COLO668 (cell line): Measurements from ENCODE around the gene ZNF513.

Experiments used
- DNase-seq: peaks from one replicate; lab custom pipeline; 2025; ENCODE audit not compliant: unreplicated experiment; lab: John Stamatoyannopoulos, UW

Gene ZNF513

GRCh38 chr2:27390822-27391679, 10.5 kb upstream of the ZNF513 start:
- no peak for DNase-seq

GRCh38 chr2:27381577-27382181, 1.1 kb upstream of the ZNF513 start:
- DNase-seq = no peak

- no peak for DNase-seq
Observed at GRCh38 chr2:27379836-27380625, 503 bp downstream of the ZNF513 start.

GRCh38 chr2:27379383-27379835, 1.1 kb downstream of the ZNF513 start:
- no peak for DNase-seq

GRCh38 chr2:27378809-27379290, 1.7 kb downstream of the ZNF513 start:
- no peak for DNase-seq

- no peak for DNase-seq
Observed at GRCh38 chr2:27378096-27378808, 2.3 kb downstream of the ZNF513 start.

GRCh38 chr2:27377618-27378095, 2.9 kb downstream of the ZNF513 start:
- DNase-seq = no peak

GRCh38 chr2:27376866-27377617, 3.5 kb downstream of the ZNF513 start:
- no peak for DNase-seq

GRCh38 chr2:27376151-27376865, 4.2 kb downstream of the ZNF513 start:
- no peak for DNase-seq

- no peak for DNase-seq
Observed at GRCh38 chr2:27375513-27376099, 4.9 kb downstream of the ZNF513 start.

GRCh38 chr2:27373567-27373966, 7.0 kb downstream of the ZNF513 start:
- no peak for DNase-seq

GRCh38 chr2:27372937-27373336, 7.6 kb downstream of the ZNF513 start:
- DNase-seq = no peak

- peak; percentile 39 for DNase-seq
Observed at GRCh38 chr2:27370816-27371620, 9.5 kb downstream of the ZNF513 start.

GRCh38 chr2:27370026-27370815, 10.3 kb downstream of the ZNF513 start, which contains the start of the genes EIF2B4 and SNX17:
TSS of gene EIF2B4 (minus strand) at chr2:27370338. CDS start at chr2:27370314, 24 bp downstream.
TSS of gene SNX17 (plus strand) at chr2:27370616. CDS start at chr2:27370744, 128 bp downstream.
- peak; percentile 98 for DNase-seq

- DNase-seq = no peak
Observed at GRCh38 chr2:27369471-27370025, 11.0 kb downstream of the ZNF513 start.

- DNase-seq = no peak
Observed at GRCh38 chr2:27363933-27364332, 16.6 kb downstream of the ZNF513 start.
